Stimulated activated CD4-positive, alpha-beta T cell treated with anti-CD3 and anti-CD28 coated beads, TNF-alpha, amount 100 ng/mL, for 48 hours (primary cell): Measurements from ENCODE around the gene OR1F1.
A peak's percentile ranks its signal among the peaks of the same experiment; 100 is the strongest.
"Not testable (repeated sequence)": the region's sequence is repeated elsewhere in the genome, so short reads cannot be mapped to it uniquely, and the experiment has no call there.

Experiments used
- DNase-seq, 3 donors: peaks; one replicate each; pipeline ENCODE4 v3.0.0-alpha.2; 2020; ENCODE audit warnings: low read depth in 3 of 3

OR1F1 gene

DNA sequence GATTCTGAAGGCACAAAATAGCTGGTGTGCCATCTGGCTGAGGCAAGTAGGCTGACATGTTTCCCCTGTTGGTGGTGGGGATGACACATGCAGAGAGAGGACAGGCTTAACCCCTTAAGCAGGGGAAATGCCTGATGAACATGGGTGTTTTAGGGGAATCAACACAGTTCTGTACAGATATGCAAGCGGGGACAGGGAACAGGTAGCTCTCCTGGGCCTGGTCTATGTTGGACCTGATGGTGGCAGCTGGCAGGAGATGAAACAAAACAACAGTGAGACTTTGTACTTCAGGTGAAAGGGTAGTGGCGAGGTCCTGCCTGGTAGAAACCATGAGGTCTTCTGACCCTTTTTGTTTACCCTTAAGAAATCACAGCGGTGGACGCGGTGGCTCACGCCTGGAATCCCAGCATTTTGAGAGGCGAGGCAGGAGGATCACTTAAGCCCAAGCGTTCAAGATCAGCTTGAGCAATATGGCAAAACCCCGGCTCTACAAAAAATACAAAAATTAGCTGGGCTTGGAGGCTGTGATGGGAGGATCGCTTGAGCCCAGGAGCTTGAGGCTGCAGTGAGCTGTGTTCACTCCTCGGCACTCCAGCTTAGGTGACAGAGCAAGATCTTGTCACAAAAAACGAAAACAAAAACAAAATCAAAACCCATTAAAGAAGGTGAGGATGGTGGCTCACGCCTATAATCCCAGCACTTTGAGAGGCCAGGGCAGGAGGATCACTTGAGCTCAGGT, 10.5 kb downstream of the OR1F1 start:
- no peak for DNase-seq

DNA sequence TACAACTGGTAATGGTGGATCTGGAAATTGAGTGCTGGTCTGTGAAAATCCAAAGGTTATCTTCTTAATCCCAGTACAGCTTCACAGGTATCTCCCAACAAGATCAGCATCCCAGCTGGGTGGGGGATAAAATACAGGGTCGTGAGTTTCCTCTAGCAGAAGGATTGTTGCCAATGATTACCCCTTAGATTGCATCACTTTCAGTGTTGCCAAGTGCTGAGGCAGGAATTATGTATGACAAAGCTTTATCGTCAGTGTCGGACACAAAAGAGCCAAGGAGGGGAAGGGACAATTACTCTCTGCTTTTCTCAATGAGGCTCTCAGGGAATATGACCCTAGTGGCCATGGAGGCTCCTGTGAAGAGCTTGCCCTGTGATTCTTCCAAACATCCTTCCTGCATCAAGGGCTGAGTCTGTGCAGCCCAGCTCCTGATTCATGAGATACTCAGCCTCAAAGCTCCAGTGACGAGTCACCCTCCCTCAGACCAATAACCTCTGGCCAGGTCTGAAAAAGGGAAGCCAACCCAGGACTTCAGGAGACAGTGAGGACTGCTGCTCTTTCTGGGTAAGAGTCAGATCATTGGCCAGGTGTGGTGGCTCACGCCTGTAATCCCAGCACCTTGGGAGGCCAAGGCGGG, 15.0 kb downstream of the OR1F1 start:
- DNase-seq: no peak

DNA sequence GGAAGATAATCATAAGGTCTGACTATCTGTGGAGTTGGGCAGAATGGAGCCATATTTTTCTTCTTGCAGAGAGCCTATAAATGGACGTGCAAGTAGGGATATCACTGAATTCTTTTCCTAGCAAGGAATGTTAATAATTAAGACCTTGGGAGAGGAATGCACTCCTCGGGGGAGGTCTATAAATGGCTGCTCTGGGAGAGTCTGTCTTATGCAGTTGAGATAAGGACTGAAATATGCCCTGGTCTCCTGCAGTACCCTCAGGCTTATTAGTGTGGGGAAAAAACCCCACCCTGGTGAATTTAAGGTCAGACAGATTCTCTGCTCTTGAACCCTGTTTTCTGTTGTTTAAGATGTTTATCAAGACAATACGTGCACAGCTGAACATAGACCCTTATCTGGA, 17.9 kb downstream of the OR1F1 start:
- DNase-seq: not testable (repeated sequence)

DNA sequence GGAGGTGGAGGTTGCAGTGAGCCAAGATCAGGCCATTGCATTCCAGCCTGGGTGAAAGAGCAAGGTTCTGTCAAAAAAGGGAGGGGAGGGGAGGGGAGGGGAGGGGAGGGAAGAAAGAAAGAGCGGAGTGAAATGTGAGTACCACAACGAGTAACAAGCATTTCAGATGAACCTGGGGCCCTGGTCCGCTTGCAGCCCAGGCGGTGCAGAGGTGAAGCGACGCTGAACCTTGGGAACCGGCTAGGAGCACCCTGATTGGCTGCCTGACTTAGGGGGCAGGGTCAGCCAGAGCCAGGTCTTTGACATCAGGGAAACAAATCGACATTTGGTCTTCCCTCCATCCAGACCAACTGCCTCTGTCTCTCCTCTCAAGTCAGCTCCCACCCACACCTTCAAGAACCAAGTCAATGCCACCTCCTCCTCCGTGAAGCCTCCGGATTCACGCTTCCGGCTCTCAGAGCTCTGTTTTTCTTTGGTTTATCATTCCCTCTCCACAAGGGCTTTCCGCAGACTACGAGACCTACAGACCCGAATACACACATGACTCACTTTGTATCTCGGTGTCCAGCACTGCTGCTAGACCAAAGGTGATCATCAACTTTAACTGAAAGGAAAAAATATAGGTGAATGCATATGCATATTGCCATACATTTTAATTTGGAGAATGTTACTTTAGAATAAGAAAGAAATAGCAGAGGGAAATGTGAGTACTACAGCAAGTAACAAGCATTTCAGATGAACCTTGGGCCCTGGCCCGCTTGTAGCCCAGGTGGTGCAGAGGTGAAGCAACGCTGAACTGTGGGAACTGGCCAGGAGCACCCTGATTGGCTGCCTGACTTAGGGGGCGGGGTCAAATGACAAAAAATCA, 19.3 kb downstream of the OR1F1 start:
- DNase-seq: no peak

DNA sequence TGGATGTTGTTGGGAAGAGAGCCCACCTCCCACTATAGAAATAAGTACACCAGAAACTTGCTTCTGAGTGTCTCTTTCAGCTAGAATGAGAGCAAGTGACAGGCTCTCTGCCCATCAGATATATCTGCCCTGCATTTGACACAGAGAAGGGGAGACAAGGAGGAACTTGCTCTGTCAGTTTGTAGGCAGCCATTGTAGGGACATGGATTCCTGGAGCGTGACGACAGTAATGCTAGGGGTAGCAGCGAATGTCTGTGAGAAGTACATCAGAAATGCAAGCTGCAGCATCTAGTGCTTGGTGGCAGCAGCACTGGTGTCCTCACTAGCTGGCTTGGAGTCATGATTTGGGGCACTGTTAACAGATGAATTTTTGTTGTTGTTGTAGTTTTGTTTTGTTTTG, 24.0 kb downstream of the OR1F1 start:
- DNase-seq: no peak

- DNase-seq: no peak
Measured at GRCh38 chr16:3212567-3212966, 24.6 kb downstream of the OR1F1 start.

DNA sequence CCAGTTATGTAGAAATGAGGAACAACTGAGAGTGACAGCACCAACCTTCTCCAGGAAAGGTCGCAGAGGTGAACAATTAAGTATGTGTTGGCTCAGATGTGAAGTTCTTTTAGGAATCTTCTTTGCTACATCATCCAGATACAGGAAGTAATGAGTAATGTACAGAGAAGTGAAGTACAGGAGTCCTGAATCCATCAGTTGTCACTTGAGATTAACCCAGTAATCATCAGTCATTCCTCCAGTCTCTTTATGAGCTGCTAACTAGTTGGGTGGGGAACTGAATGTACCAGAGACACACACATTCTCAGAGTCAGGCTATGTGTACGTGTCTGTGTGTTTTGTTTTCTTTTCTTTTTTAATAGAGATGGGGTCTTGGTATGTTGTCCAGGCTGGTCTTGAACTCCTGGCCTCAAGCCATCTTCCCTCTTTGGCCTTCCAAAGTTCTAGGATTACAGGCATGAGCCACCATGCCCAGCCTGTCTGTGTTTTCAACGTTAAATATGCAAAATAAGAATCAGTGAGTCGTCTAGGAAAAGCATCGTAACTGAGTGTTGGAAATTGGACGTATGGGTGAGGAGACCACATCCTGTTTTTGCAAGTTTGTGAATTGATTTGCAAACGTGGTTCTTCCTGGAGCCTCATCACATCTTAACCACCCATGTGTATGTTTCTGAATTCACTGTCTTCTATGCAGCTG, 27.0 kb downstream of the OR1F1 start:
- peak in 1 of 3 donors; percentile 23 for DNase-seq

DNA sequence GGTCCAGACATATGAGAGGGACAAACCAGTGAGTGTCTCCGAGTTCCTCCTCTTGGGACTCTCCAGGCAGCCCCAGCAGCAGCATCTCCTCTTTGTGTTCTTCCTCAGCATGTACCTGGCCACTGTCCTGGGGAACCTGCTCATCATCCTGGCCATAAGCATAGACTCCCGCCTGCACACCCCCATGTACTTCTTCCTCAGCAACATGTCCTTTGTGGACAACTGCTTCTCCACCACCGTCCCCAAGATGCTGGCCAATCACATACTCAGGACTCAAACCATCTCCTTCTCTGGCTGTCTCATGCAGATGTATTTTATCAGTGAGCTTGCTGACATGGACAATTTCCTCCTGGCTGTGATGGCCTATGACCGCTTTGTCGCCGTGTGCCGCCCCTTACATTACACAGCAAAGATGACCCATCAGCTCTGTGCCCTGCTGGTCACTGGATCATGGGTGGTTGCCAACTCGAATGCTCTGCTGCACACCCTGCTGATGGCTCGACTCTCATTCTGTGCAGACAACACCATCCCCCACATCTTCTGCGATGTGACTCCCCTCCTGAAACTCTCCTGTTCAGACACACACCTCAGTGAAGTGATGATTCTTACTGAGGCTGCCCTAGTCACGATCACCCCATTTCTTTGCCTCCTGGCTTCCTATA, 27.7 kb downstream of the OR1F1 start:
- DNase-seq: no peak

- DNase-seq: no peak
Measured at GRCh38 chr16:3216263-3216640, 28.2 kb downstream of the OR1F1 start.

GRCh38 chr16:3220839-3221238, 32.8 kb downstream of the OR1F1 start:
- DNase-seq: no peak

GRCh38 chr16:3223913-3224515, 36.0 kb downstream of the OR1F1 start:
- no peak for DNase-seq

DNA sequence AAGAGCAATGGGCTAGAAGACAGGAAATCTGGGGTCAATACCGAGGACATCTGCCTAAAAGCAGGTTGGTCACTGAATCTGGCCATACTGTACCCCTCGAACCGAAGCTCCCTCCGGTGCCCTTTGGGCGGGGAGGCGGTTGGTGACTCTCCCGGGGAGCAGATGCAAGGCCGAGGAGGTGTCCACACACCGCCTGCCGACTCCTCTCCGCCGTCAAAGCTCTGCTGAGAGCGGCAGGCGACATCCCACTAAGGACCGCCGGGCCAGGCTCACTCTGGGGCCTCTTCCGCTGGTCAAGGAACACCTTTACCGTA, 46.5 kb downstream of the OR1F1 start:
- DNase-seq: peak in 1 of 3 donors; percentile 28

DNA sequence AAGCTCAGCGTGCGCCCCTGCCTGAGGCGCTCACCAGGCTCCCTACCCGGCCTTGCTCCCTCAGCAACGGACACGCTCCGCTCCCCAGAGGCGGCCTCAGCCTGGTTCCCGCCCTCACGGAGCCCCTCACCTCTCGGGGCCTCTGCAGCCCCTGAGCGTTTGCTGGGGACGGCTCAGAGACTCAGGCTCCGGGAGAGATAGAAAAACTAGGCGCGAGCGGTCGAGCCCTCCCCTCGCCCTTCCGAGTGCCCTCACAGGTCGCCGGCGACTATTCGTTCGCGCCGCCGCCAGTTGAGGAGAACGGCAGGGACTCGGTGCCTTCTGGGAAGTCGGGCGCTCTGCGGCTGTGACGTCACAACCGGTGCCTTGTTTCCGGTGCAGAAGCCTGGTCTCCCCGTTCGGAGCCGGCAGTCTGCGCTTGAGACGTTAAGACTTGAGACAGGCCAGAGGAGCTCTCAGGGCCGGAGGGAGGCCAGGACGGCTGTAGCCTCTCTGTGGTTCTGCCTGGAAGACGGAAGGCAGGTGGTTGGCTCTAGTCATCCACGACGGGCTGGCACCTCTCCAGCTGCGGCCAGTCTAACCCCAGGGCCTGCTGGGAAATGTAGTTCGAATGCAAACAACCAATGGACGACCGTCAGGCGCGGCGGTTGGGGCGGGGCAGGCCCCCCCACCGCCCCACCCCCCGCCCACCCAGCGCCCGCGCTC, 47.0 kb downstream of the OR1F1 start, which contains the start of gene ZNF200:
TSS of gene ZNF200 (minus strand) at position 302 of the 705 bp plus-strand sequence. CDS start 1,403 bp downstream, outside the sequence.
- DNase-seq: peak; percentile 90 to 95 (median 91)

DNA sequence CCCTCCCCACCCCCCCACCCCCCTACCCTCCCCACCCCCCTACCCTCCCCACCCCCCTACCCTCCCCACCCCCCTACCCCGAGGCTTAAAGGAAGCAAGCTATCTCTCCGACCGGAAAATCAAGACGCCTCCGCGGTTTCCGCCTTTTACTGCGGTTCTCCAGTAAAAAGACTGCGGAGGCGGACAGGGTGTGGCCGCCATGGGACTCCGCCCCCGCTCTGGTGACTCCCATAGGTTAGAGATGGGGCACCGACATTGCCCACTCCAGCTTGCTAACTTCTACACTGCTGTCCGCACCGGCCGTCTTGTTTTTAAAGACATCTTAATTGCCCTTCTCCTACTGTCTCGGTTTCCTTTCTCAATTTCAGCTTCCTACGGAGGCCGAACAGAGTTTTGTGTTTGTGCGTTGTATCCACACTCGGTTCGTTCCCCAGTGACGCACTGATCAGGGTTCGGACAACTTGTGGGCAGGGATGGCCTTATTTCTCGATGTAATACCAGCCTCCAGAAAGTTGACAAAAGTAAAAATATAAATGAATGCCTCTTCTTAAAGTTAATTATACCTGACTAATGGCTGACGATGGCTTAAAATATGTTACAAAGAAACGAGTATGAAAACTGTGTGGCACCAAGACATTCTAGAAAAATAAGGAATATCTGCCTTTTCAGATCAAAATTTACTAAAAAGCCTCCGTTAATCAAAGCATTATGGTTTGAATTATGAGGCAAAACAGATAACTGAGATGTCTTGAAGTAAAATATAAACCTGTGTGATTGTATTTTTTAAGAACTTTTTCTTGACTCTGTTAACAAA, 48.1 kb downstream of the OR1F1 start:
- DNase-seq: peak in 2 of 3 donors; percentile 11 to 16

DNA sequence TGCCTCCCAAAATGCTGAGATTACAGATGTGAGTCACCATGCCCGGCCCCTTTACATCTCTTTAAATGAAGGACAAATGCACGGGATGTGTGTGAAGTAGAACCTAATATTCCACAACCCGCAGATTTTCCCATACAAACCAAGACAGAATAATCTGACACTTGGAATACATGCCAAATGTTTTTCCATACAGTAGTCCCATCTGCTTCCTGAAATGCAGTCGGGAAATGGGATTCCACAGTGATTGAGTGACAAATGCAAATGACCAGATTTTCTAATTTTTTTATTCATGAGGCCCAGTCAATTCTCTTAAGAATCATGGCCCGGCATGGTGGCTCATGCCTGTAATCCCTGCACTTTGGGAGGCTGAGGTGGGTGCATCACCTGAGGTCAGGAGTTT, 53.8 kb downstream of the OR1F1 start:
- no peak for DNase-seq

GRCh38 chr16:3242709-3243108, 54.7 kb downstream of the OR1F1 start:
- no peak for DNase-seq

- DNase-seq: no peak
Measured at GRCh38 chr16:3243882-3244281, 55.9 kb downstream of the OR1F1 start.

- DNase-seq: no peak
Measured at GRCh38 chr16:3246002-3246401, 58.0 kb downstream of the OR1F1 start.

DNA sequence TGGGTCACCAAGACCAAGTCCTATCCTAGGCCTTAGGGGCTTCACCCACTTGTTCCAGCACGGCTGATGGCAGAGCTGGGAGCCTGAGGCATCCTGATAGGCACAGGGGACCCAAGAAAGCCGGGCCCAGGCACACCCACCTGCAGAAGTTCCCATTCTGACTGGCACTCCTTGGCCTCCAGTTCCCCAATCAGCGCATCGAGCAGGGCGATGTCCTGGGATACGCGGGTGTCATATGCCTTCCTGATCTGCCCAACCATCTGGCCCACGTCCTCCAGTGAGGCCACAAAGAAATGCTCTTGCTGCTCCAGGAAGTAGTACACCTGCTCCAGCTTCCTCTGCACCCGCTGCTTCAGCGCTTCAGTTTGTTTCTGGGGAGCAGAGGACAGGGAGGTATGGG, 58.9 kb downstream of the OR1F1 start:
- no peak for DNase-seq

- DNase-seq: no peak
Measured at GRCh38 chr16:3248596-3248995, 60.6 kb downstream of the OR1F1 start.
